NT2/D1 (cell line): ENCODE measurements around the gene ASIC2.

ENCODE experiments used
- DNase-seq: peaks from one replicate; pipeline ENCODE4 v3.0.0-alpha.2; 2011; ENCODE audit warnings: low read depth, low spot score
- H3K27me3 ChIP-seq: 2 replicates; pipeline ENCODE4 v1.6.0; 2011; ENCODE audit warnings: mild to moderate bottlenecking; ENCODE audit not compliant: insufficient read length, insufficient read depth
- H3K36me3 ChIP-seq: 2 replicates; pipeline ENCODE4 v1.6.1; 2011; ENCODE audit warnings: mild to moderate bottlenecking, low read length, mixed read lengths; ENCODE audit not compliant: insufficient read depth, insufficient read length
- H3K4me1 ChIP-seq: 2 replicates; pipeline ENCODE4 v1.5.1; 2011; ENCODE audit not compliant: insufficient read depth, insufficient read length
- H3K4me3 ChIP-seq: 2 replicates; pipeline ENCODE4 v1.5.1; 2011; ENCODE audit warnings: low read depth; ENCODE audit not compliant: insufficient read length
- H3K9ac ChIP-seq: 2 replicates; pipeline ENCODE4 v1.6.0; 2011; ENCODE audit warnings: low read depth; ENCODE audit not compliant: insufficient read length
- H3K9me3 ChIP-seq: 2 replicates; pipeline ENCODE4 v1.5.1; 2011; ENCODE audit warnings: mild to moderate bottlenecking, low read length; ENCODE audit not compliant: insufficient read depth
- SUZ12 ChIP-seq: IDR thresholded peaks from 2 replicates; pipeline ENCODE4 v1.6.1; 2011; ENCODE audit not compliant: insufficient read length, insufficient read depth; ENCODE audit errors: extremely low read depth
- YY1 ChIP-seq: IDR thresholded peaks from 2 replicates; pipeline ENCODE4 v1.6.1; 2011; ENCODE audit not compliant: insufficient read length, insufficient read depth
- ZNF274 ChIP-seq: IDR thresholded peaks from 2 replicates; pipeline ENCODE4 v1.6.1; 2011; ENCODE audit warnings: mild to moderate bottlenecking, low read depth, low read length

Gene ASIC2

DNA sequence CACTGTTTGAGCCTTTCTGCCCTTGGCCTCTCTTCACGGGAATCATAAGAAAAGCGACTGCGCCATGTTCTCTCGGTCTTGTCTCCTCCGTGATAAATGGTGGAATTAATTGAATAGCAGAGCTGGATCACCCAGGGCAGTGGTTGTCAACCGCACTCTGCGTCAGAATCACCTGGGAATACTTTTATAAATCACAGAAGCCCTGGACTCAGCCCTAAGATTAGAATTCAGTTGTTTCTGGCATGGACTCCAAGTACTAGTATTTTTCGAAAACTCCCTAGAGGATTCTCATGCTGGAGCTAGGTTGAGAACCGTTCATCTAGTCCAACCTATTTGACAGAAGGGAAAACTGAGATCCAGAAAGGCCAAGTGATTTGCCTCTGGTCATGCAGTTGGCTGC is 237.3 kb downstream of the ASIC2 start:
- TF ChIP-seq ZNF274: no peak
- Histone ChIP-seq H3K27me3 (no peaks in the 10 kb centered on the region), H3K36me3 (no peaks in the 10 kb centered on the region), H3K9ac (no peak overlapping the region), H3K9me3 (no peaks in the 10 kb centered on the region), H3K4me1 (no peaks in the 10 kb centered on the region), H3K4me3 (no peak overlapping the region)
- DNase-seq: no peak

GRCh38 chr17:33055171-33055611 is 237.9 kb downstream of the ASIC2 start:
- H3K36me3 ChIP-seq: no peaks in the 10 kb centered on the region
- no peaks in the 10 kb centered on the region for H3K27me3 ChIP-seq
- H3K4me1 ChIP-seq: no peaks in the 10 kb centered on the region
- TF ChIP-seq ZNF274 (no peak), SUZ12 (no peak)
- DNase-seq: no peak
- no peak overlapping the region for H3K4me3 ChIP-seq
- H3K9me3 ChIP-seq: no peaks in the 10 kb centered on the region
- H3K9ac ChIP-seq: no peak overlapping the region

DNA sequence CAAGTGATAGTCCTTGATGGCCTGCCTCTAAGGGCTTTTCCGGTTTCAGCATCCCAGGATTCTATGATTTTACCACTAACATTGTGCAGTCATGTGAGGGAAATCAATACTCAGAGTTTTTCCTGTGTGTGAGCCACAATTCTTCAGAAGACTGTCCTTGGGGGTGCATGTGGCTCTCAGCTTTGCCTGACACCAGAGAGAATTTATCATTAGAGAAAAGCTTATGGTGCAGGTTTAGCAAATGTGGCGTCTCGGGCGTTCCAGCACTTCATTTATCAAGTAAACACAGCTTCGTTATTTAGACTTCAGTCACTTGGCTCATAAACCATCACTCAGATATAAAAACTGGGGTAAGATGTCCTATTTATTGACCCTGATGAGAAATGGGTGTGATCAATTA is 238.7 kb downstream of the ASIC2 start:
- H3K4me1 ChIP-seq: no peaks in the 10 kb centered on the region
- TF ChIP-seq YY1 (no peak), ZNF274 (no peak), SUZ12 (no peak)
- no peaks in the 10 kb centered on the region for H3K36me3 ChIP-seq
- DNase-seq: no peak
- H3K9ac ChIP-seq: no peak overlapping the region
- no peaks in the 10 kb centered on the region for H3K9me3 ChIP-seq
- no peaks in the 10 kb centered on the region for H3K27me3 ChIP-seq
- no peak overlapping the region for H3K4me3 ChIP-seq

DNA sequence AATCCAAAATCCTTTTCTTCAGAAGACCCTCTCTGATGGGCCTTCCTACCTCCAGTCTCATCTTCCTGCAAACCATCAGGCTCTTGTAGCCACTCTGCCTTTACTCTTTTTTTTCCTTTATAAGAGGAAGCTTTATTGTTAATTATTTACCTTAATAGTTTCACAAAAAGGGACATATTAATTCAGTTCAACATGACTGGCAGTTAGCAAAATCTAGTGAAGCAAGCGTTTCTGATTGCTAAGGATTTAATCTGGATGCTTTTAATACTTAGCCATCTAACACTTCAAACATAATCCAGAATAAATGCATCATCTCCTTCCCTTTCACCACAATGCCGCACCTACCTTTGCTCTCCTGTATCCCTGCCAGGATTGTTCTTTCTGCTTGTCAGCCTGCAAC is 239.4 kb downstream of the ASIC2 start:
- Histone ChIP-seq H3K36me3 (no peaks in the 10 kb centered on the region), H3K4me1 (no peaks in the 10 kb centered on the region), H3K9me3 (no peaks in the 10 kb centered on the region), H3K27me3 (no peaks in the 10 kb centered on the region), H3K4me3 (no peak overlapping the region), H3K9ac (no peak overlapping the region)
- no peak for TF ChIP-seq YY1
- TF ChIP-seq SUZ12: no peak
- no peak for TF ChIP-seq ZNF274
- DNase-seq: no peak

GRCh38 chr17:33052856-33053255 is 240.2 kb downstream of the ASIC2 start:
- H3K4me1 ChIP-seq: no peaks in the 10 kb centered on the region
- H3K4me3 ChIP-seq: no peak overlapping the region
- no peak for DNase-seq
- H3K27me3 ChIP-seq: no peaks in the 10 kb centered on the region
- H3K9me3 ChIP-seq: no peaks in the 10 kb centered on the region
- no peak overlapping the region for H3K9ac ChIP-seq
- H3K36me3 ChIP-seq: no peaks in the 10 kb centered on the region
- no peak for TF ChIP-seq ZNF274
- no peak for TF ChIP-seq YY1
- no peak for TF ChIP-seq SUZ12

DNA sequence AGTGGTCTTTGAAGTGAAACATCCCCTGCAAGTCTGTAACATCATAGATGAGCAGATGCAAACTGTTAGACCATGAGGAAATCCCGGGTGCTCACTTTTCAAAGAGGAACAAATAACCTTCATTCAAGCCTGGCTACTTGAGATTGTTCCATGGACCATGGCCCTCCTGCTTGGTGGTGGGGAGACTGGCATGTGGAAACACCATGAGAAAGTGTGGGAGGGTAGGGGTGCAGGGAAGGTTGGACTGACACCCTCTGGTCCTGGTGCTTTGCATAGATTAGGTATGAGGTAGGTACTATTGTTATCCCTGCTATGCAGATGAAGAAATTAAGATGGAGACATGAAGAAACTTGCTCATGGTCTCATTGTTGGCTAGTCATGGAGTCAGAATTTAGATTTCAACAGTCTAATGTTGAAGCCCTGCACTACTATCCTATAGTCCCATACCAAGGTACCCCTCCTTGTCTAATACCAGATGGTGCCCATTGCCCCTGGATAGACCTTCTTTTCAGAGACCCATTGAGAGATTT is 242.4 kb downstream of the ASIC2 start:
- TF ChIP-seq YY1 (no peak), ZNF274 (no peak)
- Histone ChIP-seq H3K27me3 (no peaks in the 10 kb centered on the region), H3K9me3 (no peaks in the 10 kb centered on the region), H3K4me1 (no peaks in the 10 kb centered on the region), H3K36me3 (no peaks in the 10 kb centered on the region), H3K4me3 (no peak overlapping the region), H3K9ac (no peak overlapping the region)
- no peak for DNase-seq

- Histone ChIP-seq H3K4me1 (no peaks in the 10 kb centered on the region), H3K9ac (no peak overlapping the region), H3K9me3 (no peaks in the 10 kb centered on the region), H3K4me3 (no peak overlapping the region), H3K27me3 (no peaks in the 10 kb centered on the region), H3K36me3 (no peaks in the 10 kb centered on the region)
- TF ChIP-seq SUZ12 (no peak), ZNF274 (no peak), YY1 (no peak)
- DNase-seq: peak; percentile 44
Observed at GRCh38 chr17:33049781-33050414, 243.2 kb downstream of the ASIC2 start.
